ENCODE results near the gene USO1. TPM values are rescaled to one million over a fixed set of nuclear protein-coding genes. Genes with fewer than 3 reads are reported as not detected.

USO1 gene
- total and polyA plus RNA-seq, 2 experiments from 2014 or later: 113 to 277 TPM

GRCh38 chr4:75752637-75753036, 28.3 kb downstream of the USO1 start (continued):
- no peak for TF ChIP-seq REST (IDR thresholded peaks at IDR 0.05; ENCODE audit: unreplicated experiment)
- no peak for TF ChIP-seq ZNF331 (CRISPR knock-in tag; IDR thresholded peaks at IDR 0.05; ENCODE audit: low read depth)
- no peak for TF ChIP-seq CTCF (conservative IDR thresholded peaks at IDR 0.05; ENCODE audit: low read depth in 2 of 2)
- TF ChIP-seq ETS1 (IDR thresholded peaks at IDR 0.05): no peak
- TF ChIP-seq NANOG (IDR thresholded peaks at IDR 0.05; ENCODE audit: borderline replicate concordance): no peak
- TF ChIP-seq EZH2phosphoT487 (IDR thresholded peaks at IDR 0.05; ENCODE audit: unreplicated experiment): no peak
- TF ChIP-seq POLR2AphosphoS5 (IDR thresholded peaks at IDR 0.05; ENCODE audit: low read depth): no peak
- no peak for TF ChIP-seq EZH2 (IDR thresholded peaks at IDR 0.05; ENCODE audit: low read depth, unreplicated experiment)
- TF ChIP-seq ZNF114 (CRISPR knock-in tag; IDR thresholded peaks at IDR 0.05): no peak

- no peaks in the 10 kb centered on the region for H3K4me1 Mint-ChIP-seq
- H2AFZ ChIP-seq: no peak overlapping the region
- H3K9me3 Mint-ChIP-seq: no peaks in the 10 kb centered on the region
- DNase-seq (ENCODE audit: low spot score): no peak
- no peak overlapping the region for H3K4me3 Mint-ChIP-seq
- H3K36me3 ChIP-seq (ENCODE audit: insufficient read depth): peaks cover 53% of the 10 kb centered on the region
- H3K79me2 ChIP-seq (replicated peaks; ENCODE audit: insufficient read depth): peaks cover 6% of the 10 kb centered on the region; the same call in 1 of the 2 replicates
- no peak overlapping the region for H3K27ac Mint-ChIP-seq
- no peaks in the 10 kb centered on the region for H3K4me1 ChIP-seq (ENCODE audit: insufficient read depth)
- H3K4me2 ChIP-seq: no peak overlapping the region
- no peaks in the 10 kb centered on the region for H3K27me3 Mint-ChIP-seq (ENCODE audit: insufficient read depth, low read depth, poor library complexity)
- no peak overlapping the region for H3K27ac ChIP-seq (ENCODE audit: low read depth)
- H3K27me3 ChIP-seq (ENCODE audit: insufficient read depth): no peaks in the 10 kb centered on the region
- TF ChIP-seq POLR2AphosphoS5 (IDR thresholded peaks at IDR 0.05; ENCODE audit: low read depth): no peak
- TF ChIP-seq ETS1 (IDR thresholded peaks at IDR 0.05): no peak
- TF ChIP-seq REST (IDR thresholded peaks at IDR 0.05; ENCODE audit: unreplicated experiment): no peak
- no peak for TF ChIP-seq EZH2phosphoT487 (IDR thresholded peaks at IDR 0.05; ENCODE audit: unreplicated experiment)
- no peak for TF ChIP-seq CTCF (conservative IDR thresholded peaks at IDR 0.05; ENCODE audit: low read depth in 2 of 2)
- no peak for TF ChIP-seq ZNF114 (CRISPR knock-in tag; IDR thresholded peaks at IDR 0.05)
- TF ChIP-seq CREB1 (CRISPR knock-in tag; IDR thresholded peaks at IDR 0.05; ENCODE audit: low read depth): no peak
- TF ChIP-seq EZH2 (IDR thresholded peaks at IDR 0.05; ENCODE audit: low read depth, unreplicated experiment): no peak
- TF ChIP-seq NANOG (IDR thresholded peaks at IDR 0.05; ENCODE audit: borderline replicate concordance): no peak
- no peak for TF ChIP-seq STAT1 (IDR thresholded peaks at IDR 0.05; ENCODE audit: unreplicated experiment)
- peaks cover 3% of the 10 kb centered on the region; the same call in 1 of the 2 replicates for H4K20me1 ChIP-seq (replicated peaks; ENCODE audit: insufficient read depth)
- peaks cover 18% of the 10 kb centered on the region; the same call in 2 of the 3 replicates for H3K36me3 Mint-ChIP-seq (ENCODE audit: low read depth)
- no peak overlapping the region for H3K4me3 ChIP-seq
- H3K9me2 ChIP-seq (ENCODE audit: insufficient read depth): no peaks in the 10 kb centered on the region
- H3F3A ChIP-seq (replicated peaks; ENCODE audit: low read depth): no peaks in the 10 kb centered on the region
- no peak for ATAC-seq
Measured at GRCh38 chr4:75769036-75769435, 44.7 kb downstream of the USO1 start.

All from GM23338 (cell line).